ENCODE results near the gene ATP6V0C.
"Not testable (repeated sequence)": the region's sequence is repeated elsewhere in the genome, so short reads cannot be mapped to it uniquely, and the experiment has no call there.

ATP6V0C gene

DNA sequence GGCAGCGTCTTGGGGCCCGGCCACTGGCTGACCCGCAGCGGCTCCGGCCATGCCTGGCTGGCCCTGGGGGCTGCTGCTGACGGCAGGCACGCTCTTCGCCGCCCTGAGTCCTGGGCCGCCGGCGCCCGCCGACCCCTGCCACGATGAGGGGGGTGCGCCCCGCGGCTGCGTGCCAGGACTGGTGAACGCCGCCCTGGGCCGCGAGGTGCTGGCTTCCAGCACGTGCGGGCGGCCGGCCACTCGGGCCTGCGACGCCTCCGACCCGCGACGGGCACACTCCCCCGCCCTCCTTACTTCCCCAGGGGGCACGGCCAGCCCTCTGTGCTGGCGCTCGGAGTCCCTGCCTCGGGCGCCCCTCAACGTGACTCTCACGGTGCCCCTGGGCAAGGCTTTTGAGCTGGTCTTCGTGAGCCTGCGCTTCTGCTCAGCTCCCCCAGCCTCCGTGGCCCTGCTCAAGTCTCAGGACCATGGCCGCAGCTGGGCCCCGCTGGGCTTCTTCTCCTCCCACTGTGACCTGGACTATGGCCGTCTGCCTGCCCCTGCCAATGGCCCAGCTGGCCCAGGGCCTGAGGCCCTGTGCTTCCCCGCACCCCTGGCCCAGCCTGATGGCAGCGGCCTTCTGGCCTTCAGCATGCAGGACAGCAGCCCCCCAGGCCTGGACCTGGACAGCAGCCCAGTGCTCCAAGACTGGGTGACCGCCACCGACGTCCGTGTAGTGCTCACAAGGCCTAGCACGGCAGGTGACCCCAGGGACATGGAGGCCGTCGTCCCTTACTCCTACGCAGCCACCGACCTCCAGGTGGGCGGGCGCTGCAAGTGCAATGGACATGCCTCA is 41.9 kb upstream of the ATP6V0C start:
- Mint-ChIP-seq H3K4me3 (peak overlapping the region; percentile 37), H3K4me1 (peaks cover 28% of the 10 kb centered on the region), H3K27me3 (peaks cover 19% of the 10 kb centered on the region), H3K27ac (no peak overlapping the region), H3K36me3 (no peaks in the 10 kb centered on the region), H3K9me3 (no peaks in the 10 kb centered on the region)
- no peak for DNase-seq (ENCODE audit: low spot score in 2 of 2)
- no peak for ATAC-seq (ENCODE audit: low read depth)

DNA sequence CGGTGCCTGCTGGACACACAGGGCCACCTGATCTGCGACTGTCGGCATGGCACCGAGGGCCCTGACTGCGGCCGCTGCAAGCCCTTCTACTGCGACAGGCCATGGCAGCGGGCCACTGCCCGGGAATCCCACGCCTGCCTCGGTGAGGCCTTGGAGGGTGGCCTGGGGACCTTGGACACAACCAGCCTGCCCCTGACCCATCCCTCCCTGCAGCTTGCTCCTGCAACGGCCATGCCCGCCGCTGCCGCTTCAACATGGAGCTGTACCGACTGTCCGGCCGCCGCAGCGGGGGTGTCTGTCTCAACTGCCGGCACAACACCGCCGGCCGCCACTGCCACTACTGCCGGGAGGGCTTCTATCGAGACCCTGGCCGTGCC is 41.3 kb upstream of the ATP6V0C start:
- no peaks in the 10 kb centered on the region for H3K9me3 Mint-ChIP-seq
- peaks cover 25% of the 10 kb centered on the region for H3K4me1 Mint-ChIP-seq
- H3K27ac Mint-ChIP-seq = no peak overlapping the region
- peaks cover 19% of the 10 kb centered on the region for H3K27me3 Mint-ChIP-seq
- no peak overlapping the region for H3K4me3 Mint-ChIP-seq
- ATAC-seq (ENCODE audit: low read depth) (no peak), DNase-seq (ENCODE audit: low spot score in 2 of 2) (no peak)
- no peaks in the 10 kb centered on the region for H3K36me3 Mint-ChIP-seq

DNA sequence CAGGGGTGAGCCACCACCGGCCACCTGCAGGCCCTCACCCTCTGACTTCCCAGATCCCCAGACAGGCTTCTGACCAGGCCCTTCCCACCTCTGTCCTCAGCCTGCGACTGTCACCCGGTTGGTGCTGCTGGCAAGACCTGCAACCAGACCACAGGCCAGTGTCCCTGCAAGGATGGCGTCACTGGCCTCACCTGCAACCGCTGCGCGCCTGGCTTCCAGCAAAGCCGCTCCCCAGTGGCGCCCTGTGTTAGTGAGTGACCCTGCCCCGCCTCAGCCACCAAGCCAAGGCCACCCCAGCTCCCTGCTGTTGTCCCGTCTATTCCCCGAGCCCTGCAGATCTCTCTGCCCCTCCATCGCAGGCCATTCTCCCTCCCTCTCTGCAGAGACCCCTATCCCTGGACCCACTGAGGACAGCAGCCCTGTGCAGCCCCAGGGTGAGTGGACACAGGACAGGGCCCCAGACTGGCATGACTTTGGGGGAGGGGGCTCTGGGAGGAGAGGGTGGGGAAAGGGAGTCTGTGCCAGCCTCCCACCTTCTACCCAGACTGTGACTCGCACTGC is 40.8 kb upstream of the ATP6V0C start:
- Mint-ChIP-seq H3K4me1 (peaks cover 28% of the 10 kb centered on the region), H3K4me3 (peak overlapping the region; percentile 70), H3K9me3 (no peaks in the 10 kb centered on the region), H3K36me3 (no peaks in the 10 kb centered on the region), H3K27me3 (peaks cover 19% of the 10 kb centered on the region), H3K27ac (no peak overlapping the region)
- DNase-seq (ENCODE audit: low spot score in 2 of 2) (no peak), ATAC-seq (ENCODE audit: low read depth) (no peak)

DNA sequence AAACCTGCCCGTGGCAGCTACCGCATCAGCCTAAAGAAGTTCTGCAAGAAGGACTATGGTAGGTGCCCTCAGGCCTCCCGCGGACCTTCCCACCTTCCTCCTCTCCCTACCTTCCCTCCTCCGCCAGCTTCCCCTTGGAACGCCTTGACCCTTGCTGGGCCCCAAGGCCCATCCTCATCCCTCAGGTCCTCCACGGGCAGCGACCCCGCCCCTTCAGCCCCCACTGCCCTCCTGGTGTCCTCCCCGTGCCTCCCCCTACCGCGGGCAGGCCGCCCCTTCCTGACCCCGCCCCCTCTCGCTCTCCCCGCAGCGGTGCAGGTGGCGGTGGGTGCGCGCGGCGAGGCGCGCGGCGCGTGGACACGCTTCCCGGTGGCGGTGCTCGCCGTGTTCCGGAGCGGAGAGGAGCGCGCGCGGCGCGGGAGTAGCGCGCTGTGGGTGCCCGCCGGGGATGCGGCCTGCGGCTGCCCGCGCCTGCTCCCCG is 40.3 kb upstream of the ATP6V0C start:
- H3K27ac Mint-ChIP-seq = no peak overlapping the region
- H3K9me3 Mint-ChIP-seq = no peaks in the 10 kb centered on the region
- ATAC-seq (ENCODE audit: low read depth) (no peak), DNase-seq (ENCODE audit: low spot score in 2 of 2) (no peak)
- H3K4me3 Mint-ChIP-seq = peak overlapping the region; percentile 70
- H3K4me1 Mint-ChIP-seq = peaks cover 24% of the 10 kb centered on the region
- peaks cover 18% of the 10 kb centered on the region for H3K27me3 Mint-ChIP-seq
- H3K36me3 Mint-ChIP-seq = no peaks in the 10 kb centered on the region

DNA sequence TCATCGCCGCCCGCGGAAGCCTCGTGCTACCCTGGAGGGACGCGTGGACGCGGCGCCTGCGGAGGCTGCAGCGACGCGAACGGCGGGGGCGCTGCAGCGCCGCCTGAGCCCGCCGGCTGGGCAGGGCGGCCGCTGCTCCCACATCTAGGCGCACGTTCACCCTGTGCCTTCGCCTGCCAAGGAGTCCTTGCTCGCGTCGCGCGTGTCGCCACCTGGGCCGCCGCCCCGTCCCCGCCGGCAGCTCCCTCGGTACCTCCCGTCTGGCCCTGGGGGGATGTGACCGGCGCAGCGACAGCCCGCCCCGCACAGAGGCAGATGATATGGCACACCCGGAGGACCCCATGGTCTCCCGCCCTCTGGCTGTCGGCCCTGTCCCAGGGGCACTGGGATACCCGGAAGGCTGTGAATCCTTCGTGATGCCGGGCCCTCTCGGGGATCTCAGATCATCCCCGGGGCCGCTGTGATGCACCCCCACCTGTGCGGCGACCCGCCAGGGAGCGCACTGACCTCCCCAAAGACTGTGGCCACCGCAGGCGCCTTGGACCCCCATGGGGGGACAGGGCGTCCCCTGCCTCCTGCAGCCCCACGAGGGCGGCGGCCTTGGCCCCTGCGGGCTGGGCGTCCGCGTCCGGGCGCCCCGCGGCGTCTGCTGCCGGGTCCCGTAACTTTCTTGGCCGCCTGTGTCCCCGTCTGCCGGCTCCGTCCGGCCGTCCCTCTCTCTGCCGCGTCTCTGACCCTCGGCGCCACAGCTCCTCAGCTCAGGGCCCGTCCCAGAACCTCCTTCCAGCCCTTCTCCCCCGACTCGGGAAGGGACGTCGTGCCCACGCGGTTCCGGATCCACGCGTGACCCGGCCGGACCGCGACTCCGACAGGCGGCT is 39.5 kb upstream of the ATP6V0C start:
- peak; percentile 50 to 69 for DNase-seq (ENCODE audit: low spot score in 2 of 2)
- Mint-ChIP-seq H3K27ac (no peak overlapping the region), H3K36me3 (no peaks in the 10 kb centered on the region), H3K4me1 (peaks cover 19% of the 10 kb centered on the region), H3K9me3 (no peaks in the 10 kb centered on the region), H3K27me3 (peaks cover 18% of the 10 kb centered on the region), H3K4me3 (peak overlapping the region; percentile 81)
- peak; percentile 76 for ATAC-seq (ENCODE audit: low read depth)

DNA sequence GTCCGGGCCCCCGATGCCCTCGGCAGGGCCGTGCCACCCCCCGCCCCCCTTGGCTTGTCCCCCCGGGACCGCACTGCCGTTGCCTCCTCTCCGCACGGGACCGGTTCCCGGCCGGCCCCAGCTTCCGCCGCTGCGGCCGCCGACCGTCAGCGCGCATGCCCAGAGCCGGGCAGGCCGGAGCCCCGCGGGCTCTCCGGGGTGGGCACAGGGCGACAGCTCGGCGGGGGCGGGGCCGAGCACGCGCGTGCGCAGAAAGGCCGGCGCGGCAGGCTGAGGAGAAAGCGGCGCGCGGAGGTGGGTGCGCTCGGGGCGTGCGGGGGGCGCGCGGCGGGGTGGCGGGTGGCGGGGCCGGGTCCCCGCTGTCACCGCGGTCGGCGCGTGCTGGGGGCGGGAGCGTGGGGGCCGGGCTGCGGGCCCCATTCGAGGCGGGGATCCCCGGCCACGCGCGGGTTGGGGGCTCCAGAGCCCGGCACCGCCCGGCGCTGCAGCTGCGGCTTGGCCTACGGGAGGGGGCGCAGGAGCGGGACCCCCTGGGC is 38.8 kb upstream of the ATP6V0C start, which contains the start of gene TBC1D24:
TBC1D24 (plus strand) TSS at position 251 of the 536 bp plus-strand sequence. CDS start 21,022 bp downstream, outside the sequence.
- peak within 1 kb of the TSS; percentile 81 for H3K4me3 Mint-ChIP-seq
- DNase-seq (ENCODE audit: low spot score in 2 of 2) = peak; percentile 72 to 75
- no peak within 1 kb of the TSS for H3K27ac Mint-ChIP-seq
- no peaks in the 10 kb centered on the region for H3K9me3 Mint-ChIP-seq
- ATAC-seq (ENCODE audit: low read depth) = peak; percentile 68
- peaks cover 13% of the 10 kb centered on the region for H3K4me1 Mint-ChIP-seq
- H3K36me3 Mint-ChIP-seq = no peaks in the 10 kb centered on the region
- H3K27me3 Mint-ChIP-seq = peaks cover 13% of the 10 kb centered on the region

DNA sequence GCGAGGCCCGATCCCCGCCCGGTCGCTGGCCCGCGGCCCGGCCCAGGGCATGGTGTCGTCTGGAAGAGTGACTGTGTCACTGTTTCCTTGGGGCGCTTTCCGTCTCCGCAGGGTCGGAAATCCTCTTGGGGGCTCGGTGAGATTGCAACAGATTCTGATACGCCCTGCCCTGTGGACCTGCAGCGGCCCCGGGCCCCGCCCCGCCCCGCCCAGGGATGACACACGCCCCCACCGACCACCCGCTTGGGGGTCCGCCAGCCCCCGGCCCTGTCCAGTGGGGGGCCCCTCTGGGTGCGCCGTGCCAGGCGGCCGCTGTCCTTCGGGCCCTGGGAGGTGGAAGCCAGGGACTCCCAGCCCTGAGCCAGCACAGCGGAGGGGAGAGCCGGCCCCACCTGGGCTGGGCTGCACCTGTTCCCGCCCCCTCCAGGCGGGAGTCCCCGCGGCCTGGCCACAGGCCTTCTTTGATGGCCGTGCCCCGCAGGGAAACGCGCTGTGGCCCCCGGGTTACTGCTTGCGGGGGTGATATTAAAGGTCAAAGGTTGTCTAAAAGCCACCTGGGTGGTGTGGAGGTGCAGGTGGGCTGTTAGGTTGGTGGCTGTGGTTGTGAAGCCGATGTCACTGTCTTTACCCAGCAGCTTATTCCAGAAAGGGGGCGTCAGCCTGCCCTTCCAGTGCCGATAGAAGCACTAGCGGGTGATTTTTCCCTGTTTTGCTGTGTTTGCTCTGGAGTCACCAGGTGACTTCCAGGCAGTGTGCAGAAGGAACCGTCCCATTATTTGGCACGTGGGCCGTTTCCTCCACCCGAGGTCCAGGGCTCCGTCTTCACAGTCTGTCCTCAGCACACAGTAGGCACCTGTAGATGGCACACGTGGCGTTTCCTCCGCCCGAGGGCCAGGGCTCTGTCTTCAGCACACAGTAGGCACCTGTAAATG is 38.1 kb upstream of the ATP6V0C start:
- no peak for DNase-seq (ENCODE audit: low spot score in 2 of 2)
- ATAC-seq (ENCODE audit: low read depth) = peak; percentile 22
- H3K36me3 Mint-ChIP-seq = no peaks in the 10 kb centered on the region
- peaks cover 10% of the 10 kb centered on the region for H3K27me3 Mint-ChIP-seq
- H3K4me1 Mint-ChIP-seq = peaks cover 9% of the 10 kb centered on the region
- no peak overlapping the region for H3K27ac Mint-ChIP-seq
- H3K4me3 Mint-ChIP-seq = peak overlapping the region; percentile 71
- H3K9me3 Mint-ChIP-seq = no peaks in the 10 kb centered on the region

DNA sequence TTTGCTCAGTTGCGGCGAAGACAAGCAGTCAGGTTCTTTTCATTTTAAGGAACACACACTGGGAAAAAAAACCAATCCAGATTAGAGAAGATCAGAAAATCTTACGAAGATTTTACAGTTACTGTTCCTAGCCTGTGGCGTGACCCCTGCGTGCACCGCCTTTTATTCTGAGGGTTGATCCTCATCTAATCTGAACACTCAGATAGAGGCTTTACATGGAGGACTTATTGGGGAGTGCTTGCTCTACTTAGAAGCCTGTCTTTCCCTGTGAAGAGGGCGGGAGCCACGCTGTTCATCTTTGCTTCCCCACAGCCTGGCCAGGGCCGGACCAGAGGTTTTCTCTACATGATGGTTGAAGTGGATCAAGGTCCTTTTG is 37.4 kb upstream of the ATP6V0C start:
- peaks cover 10% of the 10 kb centered on the region for H3K27me3 Mint-ChIP-seq
- ATAC-seq (ENCODE audit: low read depth) (no peak), DNase-seq (ENCODE audit: low spot score in 2 of 2) (no peak)
- peaks cover 9% of the 10 kb centered on the region for H3K4me1 Mint-ChIP-seq
- H3K36me3 Mint-ChIP-seq = no peaks in the 10 kb centered on the region
- no peak overlapping the region for H3K27ac Mint-ChIP-seq
- H3K4me3 Mint-ChIP-seq = peak overlapping the region; percentile 58
- H3K9me3 Mint-ChIP-seq = no peaks in the 10 kb centered on the region

DNA sequence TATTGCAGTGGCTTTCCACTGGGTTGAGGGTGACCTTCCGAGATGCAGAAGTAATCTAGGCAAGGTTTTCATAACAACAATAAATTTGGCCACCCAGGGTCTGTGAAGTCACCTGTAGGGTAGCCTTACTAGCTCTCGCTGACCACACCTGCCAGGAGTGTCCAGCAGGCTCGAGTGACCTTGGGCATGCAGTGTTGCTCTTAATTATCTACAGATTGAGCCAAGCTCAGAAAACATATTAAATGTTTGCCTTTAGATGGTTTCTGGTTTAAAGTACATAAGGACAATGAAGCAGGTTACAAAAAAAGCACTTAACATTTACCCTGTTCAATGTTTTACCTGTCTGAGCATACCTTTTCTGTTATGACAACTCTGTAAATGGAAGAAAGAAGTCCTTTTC is 37.0 kb upstream of the ATP6V0C start:
- no peaks in the 10 kb centered on the region for H3K36me3 Mint-ChIP-seq
- H3K27ac Mint-ChIP-seq = no peak overlapping the region
- no peaks in the 10 kb centered on the region for H3K9me3 Mint-ChIP-seq
- H3K27me3 Mint-ChIP-seq = peaks cover 10% of the 10 kb centered on the region
- peak overlapping the region; percentile 58 for H3K4me3 Mint-ChIP-seq
- no peak for ATAC-seq (ENCODE audit: low read depth)
- no peak for DNase-seq (ENCODE audit: low spot score in 2 of 2)
- H3K4me1 Mint-ChIP-seq = peaks cover 9% of the 10 kb centered on the region

DNA sequence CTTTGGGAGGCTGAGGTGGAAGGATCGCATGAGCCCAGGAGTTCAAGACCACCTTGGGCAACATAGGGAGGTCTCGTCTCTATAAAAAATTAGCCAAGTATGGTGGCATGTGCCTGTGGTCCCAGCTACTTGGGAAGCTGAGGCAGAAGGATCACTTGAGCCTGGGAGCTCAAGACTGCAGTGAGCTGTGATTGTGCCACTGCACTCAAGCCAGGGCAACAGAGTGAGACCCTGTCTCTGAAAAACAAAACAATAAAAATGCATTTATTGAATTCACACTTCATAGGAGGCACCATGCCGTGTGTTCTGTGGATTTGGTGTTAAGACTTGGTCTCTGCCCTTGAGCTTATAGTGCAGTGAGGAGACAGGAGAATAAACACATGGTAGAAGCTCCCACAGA is 36.4 kb upstream of the ATP6V0C start:
- no peak overlapping the region for H3K4me3 Mint-ChIP-seq
- H3K9me3 Mint-ChIP-seq = no peaks in the 10 kb centered on the region
- peaks cover 8% of the 10 kb centered on the region for H3K27me3 Mint-ChIP-seq
- ATAC-seq (ENCODE audit: low read depth) = no peak
- H3K27ac Mint-ChIP-seq = no peak overlapping the region
- no peaks in the 10 kb centered on the region for H3K36me3 Mint-ChIP-seq
- DNase-seq (ENCODE audit: low spot score in 2 of 2) = no peak
- H3K4me1 Mint-ChIP-seq = peaks cover 12% of the 10 kb centered on the region

DNA sequence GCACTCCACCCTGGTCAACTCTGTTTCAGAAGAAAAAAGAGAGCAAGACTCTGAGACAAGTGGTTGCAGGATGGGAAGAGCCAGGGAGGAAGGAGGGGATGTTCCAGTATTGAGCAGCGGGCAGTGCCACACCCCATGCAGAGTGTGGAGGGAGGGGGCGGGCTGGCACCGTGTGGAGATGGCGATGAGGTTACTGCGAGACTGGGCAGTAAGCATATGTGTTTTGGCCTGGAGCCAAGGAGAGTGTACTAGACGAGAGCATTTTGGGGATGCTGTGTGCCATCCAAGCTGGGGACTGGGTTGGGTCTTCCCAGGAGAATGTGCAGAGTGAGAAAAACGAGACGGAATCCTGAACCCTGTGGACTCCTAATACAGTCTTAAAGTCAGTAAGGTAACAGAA is 35.5 kb upstream of the ATP6V0C start:
- Mint-ChIP-seq H3K9me3 (no peaks in the 10 kb centered on the region), H3K27me3 (peaks cover 2% of the 10 kb centered on the region), H3K4me3 (no peak overlapping the region), H3K27ac (no peak overlapping the region), H3K4me1 (peaks cover 10% of the 10 kb centered on the region), H3K36me3 (peaks cover 2% of the 10 kb centered on the region)
- DNase-seq (ENCODE audit: low spot score in 2 of 2) = no peak
- no peak for ATAC-seq (ENCODE audit: low read depth)

DNA sequence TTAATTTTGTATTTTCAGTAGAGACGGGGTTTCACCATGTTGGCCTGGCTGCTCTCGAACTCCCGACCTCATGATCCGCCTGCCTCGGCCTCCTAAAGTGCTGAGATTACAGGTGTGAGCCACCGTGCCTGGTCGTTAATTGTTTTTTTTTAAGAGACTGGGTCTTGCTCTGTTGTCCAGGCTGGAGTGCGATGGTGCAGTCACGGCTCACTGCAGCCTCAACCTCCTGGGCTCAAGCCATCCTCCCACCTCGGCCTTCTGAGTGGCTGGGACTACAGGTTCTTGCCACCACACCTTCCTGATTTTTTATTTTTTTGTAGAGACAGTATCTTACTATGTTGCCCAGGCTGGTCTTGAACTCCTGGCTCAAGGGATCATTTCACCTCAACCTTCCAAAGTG is 33.8 kb upstream of the ATP6V0C start:
- not testable (repeated sequence) for H3K9me3 Mint-ChIP-seq; ATAC-seq (ENCODE audit: low read depth); DNase-seq (ENCODE audit: low spot score in 2 of 2); H3K4me3 Mint-ChIP-seq; H3K27me3 Mint-ChIP-seq; H3K27ac Mint-ChIP-seq; H3K36me3 Mint-ChIP-seq
- peaks cover 11% of the 10 kb centered on the region for H3K4me1 Mint-ChIP-seq

DNA sequence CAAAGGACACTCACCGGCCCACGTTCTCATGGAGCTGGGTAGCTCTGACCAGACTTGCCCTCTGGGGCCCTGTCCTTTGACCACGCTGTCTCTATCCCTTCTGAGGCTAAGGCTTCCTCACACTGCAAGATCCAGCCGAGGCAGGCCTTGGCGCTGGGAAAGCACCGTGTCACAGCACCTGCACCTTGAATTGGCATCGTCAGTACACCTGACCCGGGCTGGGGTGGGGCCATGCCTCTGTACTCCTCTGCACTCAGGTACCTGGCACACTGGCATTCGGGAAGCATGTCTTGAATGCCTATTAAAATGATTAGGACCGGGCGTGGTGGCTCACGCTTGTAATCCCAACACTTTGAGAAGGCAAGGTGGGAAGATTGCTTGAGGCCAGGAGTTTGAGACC is 32.8 kb upstream of the ATP6V0C start:
- ATAC-seq (ENCODE audit: low read depth) (no peak), DNase-seq (ENCODE audit: low spot score in 2 of 2) (no peak)
- Mint-ChIP-seq H3K27me3 (no peaks in the 10 kb centered on the region), H3K4me3 (no peak overlapping the region), H3K27ac (no peak overlapping the region), H3K9me3 (no peaks in the 10 kb centered on the region), H3K36me3 (peaks cover 2% of the 10 kb centered on the region), H3K4me1 (peaks cover 11% of the 10 kb centered on the region)
